ENCODE data around the gene PSTPIP1.

- no peak for TF ChIP-seq ZNF263 (CRISPR knock-in tag; IDR thresholded peaks at IDR 0.05)
- TF ChIP-seq ARHGAP35 (CRISPR knock-in tag; IDR thresholded peaks at IDR 0.05; ENCODE audit: borderline replicate concordance) = no peak
- no peak for TF ChIP-seq CEBPZ (IDR thresholded peaks at IDR 0.05; ENCODE audit: low read length)
- TF ChIP-seq SIN3B (IDR thresholded peaks at IDR 0.05; ENCODE audit: low read length) = no peak
- no peak for TF ChIP-seq ZNF124 (CRISPR knock-in tag; IDR thresholded peaks at IDR 0.05)
- no peak for TF ChIP-seq ZNF232 (CRISPR knock-in tag; IDR thresholded peaks at IDR 0.05; ENCODE audit: borderline replicate concordance)
- TF ChIP-seq CTCF (CRISPR knock-in tag; IDR thresholded peaks at IDR 0.05) = no peak
- no peak for TF ChIP-seq TARDBP (CRISPR knock-in tag; IDR thresholded peaks at IDR 0.05)
- no peak for TF ChIP-seq MTA1 (CRISPR knock-in tag; IDR thresholded peaks at IDR 0.05; ENCODE audit: borderline replicate concordance)
- no peak for TF ChIP-seq RARG (CRISPR knock-in tag; IDR thresholded peaks at IDR 0.05; ENCODE audit: low read depth)
- no peak for TF ChIP-seq KAT2B (IDR thresholded peaks at IDR 0.05; ENCODE audit: borderline replicate concordance, low read depth, low read length)
Measured at GRCh38 chr15:77014132-77015081, 19.5 kb downstream of the PSTPIP1 start.

Data from HepG2 (cell line).